MM.1S (cell line): ENCODE measurements around the gene DHX36.
A peak's percentile ranks its signal among the peaks of the same experiment; 100 is the strongest.

Experiments
- DNase-seq: peaks from one replicate; pipeline ENCODE4 v3.0.0-alpha.2; 2015
- H2AFZ ChIP-seq: fragments of 300-600 bp; sonication (generic); 2 replicates; pipeline ENCODE4 v1.6.0; 2016; ENCODE audit warnings: antibody characterized with exemption, low read length
- H3F3A ChIP-seq: fragments of 300-600 bp; sonication (generic); 2 replicates; pipeline ENCODE4 v1.6.1; 2016; ENCODE audit warnings: mild to moderate bottlenecking, antibody characterized with exemption, low read length, moderate library complexity, mixed read lengths; ENCODE audit not compliant: insufficient read depth
- H3K27ac ChIP-seq: fragments of 300-600 bp; sonication (generic); 2 replicates; pipeline ENCODE4 v1.5.1; 2016; ENCODE audit warnings: mild to moderate bottlenecking, low read length
- H3K27me3 ChIP-seq: fragments of 300-600 bp; sonication (generic); replicated peaks from 2 replicates; pipeline ENCODE4 v1.6.0; 2016; ENCODE audit warnings: low read length; ENCODE audit not compliant: insufficient read depth
- H3K36me3 ChIP-seq: fragments of 300-600 bp; sonication (generic); replicated peaks from 2 replicates; pipeline ENCODE4 v1.6.1; 2016; ENCODE audit warnings: mild to moderate bottlenecking, low read length, mixed read lengths; ENCODE audit not compliant: insufficient read depth
- H3K4me1 ChIP-seq: fragments of 300-600 bp; sonication (generic); 2 replicates; pipeline ENCODE4 v1.6.1; 2016; ENCODE audit warnings: low read length, mixed read lengths
- H3K4me2 ChIP-seq: fragments of 300-600 bp; sonication (generic); 2 replicates; pipeline ENCODE4 v1.6.0; 2016; ENCODE audit warnings: low read depth, low read length
- H3K4me3 ChIP-seq: fragments of 300-600 bp; sonication (generic); 2 replicates; pipeline ENCODE4 v1.5.1; 2016; ENCODE audit warnings: low read length, mixed read lengths
- H3K79me2 ChIP-seq: fragments of 300-600 bp; sonication (generic); 2 replicates; pipeline ENCODE4 v1.6.1; 2016; ENCODE audit warnings: mixed run types, low read length, mixed read lengths
- H3K9ac ChIP-seq: fragments of 300-600 bp; sonication (generic); 2 replicates; pipeline ENCODE4 v1.6.1; 2016; ENCODE audit warnings: low read length, mixed read lengths
- H3K9me2 ChIP-seq: fragments of 300-600 bp; sonication (generic); replicated peaks from 2 replicates; pipeline ENCODE4 v1.6.1; 2016; ENCODE audit warnings: mild to moderate bottlenecking, low read length, mixed read lengths; ENCODE audit not compliant: insufficient read depth
- H3K9me3 ChIP-seq: fragments of 300-600 bp; sonication (generic); replicated peaks from 2 replicates; pipeline ENCODE4 v1.6.1; 2016; ENCODE audit warnings: mild to moderate bottlenecking, low read length, mixed read lengths; ENCODE audit not compliant: insufficient read depth
- H4K20me1 ChIP-seq: fragments of 300-600 bp; sonication (generic); 2 replicates; pipeline ENCODE4 v1.6.1; 2016; ENCODE audit warnings: mild to moderate bottlenecking, low read length, moderate library complexity, mixed read lengths; ENCODE audit not compliant: insufficient read depth
- CTCF ChIP-seq: fragments of 300-600 bp; sonication (generic); IDR thresholded peaks from 2 replicates; pipeline ENCODE4 v1.5.1; 2016; ENCODE audit warnings: antibody characterized with exemption, low read length, mixed read lengths
- EZH2 ChIP-seq: fragments of 300-600 bp; sonication (generic); optimal IDR thresholded peaks from 2 replicates; pipeline ENCODE3; 2017; ENCODE audit warnings: low read depth, mild to moderate bottlenecking, antibody characterized with exemption, low read length, mixed read lengths
- EZH2phosphoT487 ChIP-seq: fragments of 300-600 bp; sonication (generic); IDR thresholded peaks from 2 replicates; pipeline ENCODE4 v1.6.1; 2018; ENCODE audit warnings: antibody characterized with exemption, low read length

Gene DHX36

DNA sequence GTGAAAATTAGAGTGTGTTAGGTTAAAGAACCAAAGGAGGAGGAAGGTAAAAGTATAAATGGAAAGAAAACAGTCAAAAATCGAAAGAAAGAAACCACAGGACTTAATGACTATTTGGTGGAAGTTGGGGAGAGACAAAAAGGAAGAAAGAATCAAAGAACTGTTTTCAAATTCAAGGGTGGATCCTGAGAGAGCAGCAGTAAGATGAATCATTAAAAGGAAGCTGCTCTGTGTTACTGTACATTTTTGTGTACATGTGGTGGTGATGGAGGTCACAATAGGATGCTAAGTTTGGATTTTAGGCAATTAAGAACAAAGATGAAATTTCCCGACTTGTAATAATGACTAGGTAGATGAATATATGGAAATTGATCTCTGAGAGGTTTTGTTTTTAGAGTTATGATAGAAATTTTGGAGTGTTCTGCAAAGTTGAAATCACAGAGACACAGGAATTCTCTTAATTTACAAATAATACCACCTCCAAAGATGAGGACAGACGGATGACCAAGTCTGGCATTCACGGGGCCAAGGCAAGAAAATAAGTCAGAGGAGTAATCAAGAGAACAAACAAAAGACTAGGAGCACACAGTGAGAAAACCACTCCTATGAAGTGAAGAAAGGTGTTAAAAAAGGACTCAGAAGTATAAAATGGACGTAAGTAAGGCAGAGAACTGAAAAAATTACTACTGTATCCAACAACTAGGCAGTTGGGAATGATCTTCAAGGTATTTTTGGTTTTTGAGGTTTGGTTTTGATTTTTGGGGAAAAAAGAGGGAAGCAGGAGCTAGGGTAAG lies 7.1 kb downstream of the DHX36 start:
- H3K27me3 ChIP-seq = no peaks in the 10 kb centered on the region

GRCh38 chr3:154314152-154314551 lies 10.1 kb downstream of the DHX36 start:
- Histone ChIP-seq H3K4me3 (no peak overlapping the region), H3K27me3 (no peaks in the 10 kb centered on the region), H3K4me2 (no peak overlapping the region), H3K9me2 (no peaks in the 10 kb centered on the region), H3K4me1 (no peaks in the 10 kb centered on the region), H3K9me3 (no peaks in the 10 kb centered on the region), H3K36me3 (peaks cover 21% of the 10 kb centered on the region), H4K20me1 (peaks cover 23% of the 10 kb centered on the region), H3K27ac (no peak overlapping the region), H3K9ac (no peak overlapping the region), H2AFZ (no peak overlapping the region), H3F3A (no peaks in the 10 kb centered on the region), H3K79me2 (peaks cover 38% of the 10 kb centered on the region)
- no peak for DNase-seq
- peak; percentile 14; the same call in 1 of the 2 replicates for TF ChIP-seq CTCF
- no peak for TF ChIP-seq EZH2

More for the DNA sequence above, 7.1 kb downstream of the DHX36 start:
- Histone ChIP-seq H3K27ac (no peak overlapping the region), H2AFZ (no peak overlapping the region), H3K9ac (no peak overlapping the region), H4K20me1 (peaks cover 37% of the 10 kb centered on the region), H3F3A (no peaks in the 10 kb centered on the region), H3K9me3 (no peaks in the 10 kb centered on the region), H3K4me2 (no peak overlapping the region), H3K9me2 (no peaks in the 10 kb centered on the region), H3K79me2 (peaks cover 68% of the 10 kb centered on the region), H3K4me3 (no peak overlapping the region), H3K36me3 (peaks cover 21% of the 10 kb centered on the region), H3K4me1 (peaks cover 4% of the 10 kb centered on the region)
- TF ChIP-seq EZH2phosphoT487 (no peak), CTCF (no peak)
- DNase-seq = no peak

DNA sequence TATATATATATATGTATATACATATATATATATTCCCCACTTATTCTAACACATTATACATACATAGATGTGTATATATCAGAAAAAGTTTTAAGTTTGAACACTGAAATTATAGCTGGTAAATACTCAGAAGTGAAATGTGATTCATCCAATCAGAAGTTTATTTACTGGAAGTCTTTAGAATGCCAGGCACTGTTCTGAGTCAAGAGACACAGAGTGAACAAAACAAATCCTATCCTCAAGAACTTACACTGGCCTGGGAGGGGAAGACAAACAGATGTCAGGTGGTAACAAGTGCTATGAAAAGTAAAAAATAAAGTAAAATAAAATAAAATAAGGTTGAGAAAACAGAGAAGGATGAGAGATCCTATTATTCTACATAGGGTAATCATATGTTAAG lies 13.4 kb downstream of the DHX36 start:
- no peak for DNase-seq
- Histone ChIP-seq H3K36me3 (peaks cover 19% of the 10 kb centered on the region), H3K9me3 (no peaks in the 10 kb centered on the region), H3K9me2 (no peaks in the 10 kb centered on the region), H3K4me2 (no peak overlapping the region), H2AFZ (no peak overlapping the region), H3K27ac (no peak overlapping the region), H3K4me1 (no peaks in the 10 kb centered on the region), H3K9ac (no peak overlapping the region), H3F3A (no peaks in the 10 kb centered on the region), H4K20me1 (no peaks in the 10 kb centered on the region), H3K27me3 (no peaks in the 10 kb centered on the region), H3K4me3 (no peak overlapping the region), H3K79me2 (peaks cover 10% of the 10 kb centered on the region)
- TF ChIP-seq EZH2phosphoT487 = no peak
- no peak for TF ChIP-seq EZH2
- TF ChIP-seq CTCF = no peak
